GM21390 (cell line): ENCODE measurements around the gene RPP25.
"Not testable (repeated sequence)": the region's sequence is repeated elsewhere in the genome, so short reads cannot be mapped to it uniquely, and the experiment has no call there.

Experiments used
- ATAC-seq: cut with Tn5 transposase; IDR thresholded peaks from one replicate; pipeline ENCODE4 v1.9.1; 2021; ENCODE audit not compliant: unreplicated experiment

The RPP25 gene

DNA sequence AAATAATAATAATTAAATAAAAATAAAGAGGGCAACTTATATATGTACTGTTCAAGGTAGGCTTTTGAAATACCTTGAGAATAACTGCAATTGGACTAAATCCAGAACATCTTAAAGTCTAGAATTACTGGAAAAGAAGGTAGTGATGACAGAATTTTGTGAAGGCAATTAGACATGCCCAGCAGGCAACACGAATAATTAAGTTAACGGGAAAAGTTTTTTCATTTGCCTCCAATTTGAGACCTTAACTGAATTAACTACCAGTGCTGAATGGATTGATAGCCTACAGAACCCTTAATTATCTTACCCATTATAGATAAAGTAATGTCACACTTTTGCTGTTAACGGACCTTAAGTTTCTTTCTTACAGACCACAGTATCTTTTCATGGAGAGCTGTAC, 32.0 kb downstream of the RPP25 start:
- no peak for ATAC-seq

DNA sequence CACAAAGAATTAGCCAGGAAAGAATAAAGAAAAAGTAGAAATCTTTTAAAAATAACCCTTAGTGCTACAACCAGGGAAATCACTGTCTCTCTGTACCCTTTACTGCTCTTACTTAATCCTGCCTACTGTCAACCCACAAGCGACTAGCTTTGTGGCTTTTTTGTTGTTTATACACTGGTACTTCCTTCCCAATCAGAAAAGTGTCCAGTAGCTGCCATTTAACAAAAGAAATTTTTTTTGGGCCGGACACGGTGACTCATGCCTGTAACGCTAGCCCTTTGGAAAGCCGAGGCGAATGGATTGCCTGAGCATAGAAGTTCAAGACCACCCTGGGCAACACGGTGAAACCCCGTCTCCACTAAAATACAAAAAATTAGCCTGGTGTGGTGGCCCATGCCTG, 36.1 kb downstream of the RPP25 start:
- no peak for ATAC-seq

DNA sequence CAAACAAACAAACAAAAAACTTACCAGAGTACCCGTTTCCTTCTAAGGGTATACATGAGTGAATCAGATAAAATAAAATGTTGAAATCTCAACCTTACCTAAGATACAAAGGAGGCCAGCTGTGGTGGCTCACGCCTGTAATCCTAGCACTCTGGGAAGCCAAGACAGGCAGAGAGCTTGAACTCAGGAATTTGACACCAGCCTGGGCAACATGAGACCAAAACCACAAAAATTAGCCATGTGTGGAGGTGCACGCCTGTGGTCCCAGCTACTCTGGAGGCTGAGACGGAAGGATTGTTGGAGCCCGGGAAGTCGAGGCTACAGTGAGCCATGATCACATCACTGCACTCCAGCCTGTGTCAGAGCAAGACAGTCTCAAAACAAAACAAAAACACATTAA, 38.9 kb downstream of the RPP25 start:
- no peak for ATAC-seq

DNA sequence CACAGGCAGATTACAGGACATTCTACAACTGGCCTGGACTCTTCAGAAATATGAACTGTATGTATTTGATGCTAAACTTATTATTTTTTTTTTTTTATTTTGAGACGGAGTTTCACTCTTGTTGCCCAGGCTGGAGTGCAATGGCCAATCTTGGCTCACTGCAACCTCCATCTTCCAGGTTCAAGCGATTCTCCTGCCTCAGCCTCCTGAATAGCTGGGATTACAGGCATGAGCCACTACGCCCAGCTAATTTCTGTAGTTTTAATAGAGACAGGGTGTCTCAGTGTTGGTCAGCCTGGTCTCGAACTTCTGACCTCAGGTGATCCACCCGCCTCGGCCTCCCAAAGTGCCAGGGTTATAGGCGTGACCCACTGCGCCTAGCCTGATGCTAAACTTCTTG, 42.8 kb downstream of the RPP25 start:
- not testable (repeated sequence) for ATAC-seq

DNA sequence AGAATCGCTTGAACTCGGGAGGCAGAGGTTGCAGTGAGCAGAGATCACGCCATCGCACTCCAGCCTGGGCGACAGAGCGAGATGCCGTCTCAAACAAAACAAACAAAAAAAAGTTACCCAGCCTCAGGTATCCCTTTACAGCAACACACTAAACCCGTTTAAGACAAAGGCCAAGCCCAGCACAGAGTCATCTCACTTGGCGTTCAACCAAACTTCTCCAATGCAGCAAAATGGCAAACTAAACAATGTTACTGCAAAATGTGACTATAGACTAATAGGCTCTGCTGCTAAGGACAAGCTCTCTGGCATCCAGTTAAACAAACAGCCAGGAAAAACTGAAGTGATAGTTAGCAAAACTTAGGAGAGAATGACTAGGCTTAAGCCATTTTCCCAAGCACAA, 43.5 kb downstream of the RPP25 start:
- ATAC-seq, result no peak

DNA sequence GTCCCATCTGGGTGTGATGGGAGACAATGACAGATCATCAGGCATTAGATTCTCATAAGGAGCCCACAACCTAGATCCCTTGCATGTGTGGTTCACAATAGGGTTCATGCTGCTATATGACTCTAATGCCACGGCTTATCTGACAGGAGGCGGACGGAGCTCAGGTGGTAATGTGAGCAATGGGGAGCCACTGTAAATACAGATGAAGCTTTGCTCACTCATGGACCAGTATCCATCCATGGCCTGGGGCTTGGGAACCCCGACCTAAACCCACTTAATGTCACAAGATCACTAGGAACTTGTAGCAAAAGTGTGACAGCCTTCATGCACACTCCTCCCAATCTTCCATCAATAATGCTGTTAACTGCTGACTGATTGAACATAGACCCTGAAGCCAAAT, 47.9 kb downstream of the RPP25 start:
- ATAC-seq, result no peak

DNA sequence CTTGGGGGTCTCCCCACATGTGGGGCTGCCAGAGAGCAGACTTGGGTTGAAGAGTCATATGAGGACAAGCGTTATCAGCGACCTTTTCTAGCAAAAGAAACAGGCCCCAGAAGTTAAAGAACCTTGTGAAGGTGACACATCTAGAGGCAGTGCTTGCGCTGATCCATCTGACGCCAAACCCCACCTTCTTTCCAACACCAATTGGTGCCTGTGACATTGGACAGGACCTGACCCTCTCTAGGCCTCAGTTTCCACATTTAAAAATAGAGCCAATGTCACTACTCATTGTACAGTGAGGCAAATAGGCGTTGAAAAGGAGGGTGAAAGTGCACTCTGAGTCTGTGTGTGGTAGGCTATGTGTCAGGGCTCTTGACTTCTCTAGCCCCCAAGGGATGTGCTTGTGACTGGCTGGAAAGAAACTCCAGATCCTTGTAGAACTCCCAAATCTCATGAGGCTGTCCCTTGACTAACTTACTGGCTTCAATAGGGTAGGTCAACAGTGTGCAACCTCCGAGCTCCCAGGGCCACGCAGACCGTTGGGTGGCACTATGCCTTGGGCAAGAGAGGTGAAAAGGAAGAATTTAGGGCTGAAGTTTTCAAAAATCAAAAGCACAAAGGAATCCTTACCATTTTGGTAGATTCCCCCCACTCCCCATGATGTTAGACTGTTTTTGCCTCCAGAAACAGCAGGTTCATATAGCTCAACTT, 49.3 kb downstream of the RPP25 start:
- no peak for ATAC-seq

DNA sequence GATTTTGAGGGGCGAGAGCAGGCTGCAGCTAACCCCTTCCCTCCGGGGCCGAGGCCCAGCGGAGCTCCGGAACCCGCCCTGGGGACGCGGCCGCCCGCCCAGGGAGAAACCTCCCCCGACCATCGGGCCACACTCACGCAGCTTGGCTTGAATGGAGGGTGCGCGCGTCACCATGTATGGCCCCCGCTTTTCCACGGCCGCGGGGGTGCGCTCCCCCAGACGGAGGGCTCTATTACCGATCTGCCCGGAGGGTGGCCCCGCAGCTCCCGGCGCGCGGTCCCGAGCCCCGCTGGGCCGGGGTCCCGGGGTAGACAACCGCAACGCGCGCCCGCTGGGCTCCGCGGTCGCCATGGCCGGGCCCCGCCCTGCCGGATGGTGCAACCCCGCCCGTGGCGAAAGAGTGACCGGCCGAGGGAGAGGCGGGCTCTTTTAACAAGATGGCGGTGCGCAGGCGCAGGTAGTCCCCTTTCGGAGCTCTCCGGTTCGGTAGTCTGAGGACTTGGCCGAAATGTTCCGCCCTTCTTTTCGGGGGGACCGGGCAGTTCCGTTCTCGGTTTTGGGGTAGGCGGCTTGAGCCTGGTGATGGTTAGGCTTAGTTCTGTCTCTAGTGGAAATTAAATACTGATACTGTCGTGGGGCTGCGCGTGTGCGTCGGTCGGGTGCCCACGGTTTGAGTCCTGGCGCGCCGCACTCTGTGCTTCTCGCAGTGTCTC, 50.0 kb downstream of the RPP25 start, which contains the start of gene FAM219B:
Gene FAM219B, minus strand, starts transcription at position 402 of the 713 bp plus-strand sequence. Its CDS starts 51 bp downstream, at position 351.
- peak; percentile 74 for ATAC-seq

DNA sequence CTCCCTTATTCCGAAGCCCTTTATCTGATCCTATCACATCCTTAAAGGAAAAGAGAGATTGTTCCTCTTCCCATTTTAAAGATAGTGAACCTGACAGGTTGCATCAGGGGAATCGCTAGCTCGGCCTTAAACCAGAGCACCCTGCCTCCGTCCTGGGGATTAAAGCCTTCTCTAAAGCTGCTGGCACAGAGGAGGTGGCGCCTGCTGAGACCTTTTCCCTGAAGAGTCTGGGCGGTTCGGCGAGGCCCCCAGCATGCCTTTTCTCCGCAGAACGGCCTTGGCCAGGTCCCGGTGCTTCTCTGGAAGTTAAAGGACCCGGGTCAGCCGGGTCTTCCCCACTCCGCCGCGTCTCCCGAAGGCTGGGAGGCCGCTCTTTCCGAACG, 50.5 kb downstream of the RPP25 start:
- ATAC-seq, result peak; percentile 14
